HCT116 (cell line): Measurements from ENCODE around the gene CRYBG2.

ENCODE experiments used
- EZH2 ChIP-seq: fragments of 200-600 bp; sonication (generic); IDR thresholded peaks from 2 replicates; pipeline ENCODE4 v1.6.1; 2017; ENCODE audit warnings: antibody characterized with exemption, mixed run types
- FOSL1 ChIP-seq: IDR thresholded peaks from 2 replicates; pipeline ENCODE4 v1.6.1; 2012; ENCODE audit warnings: low read depth
- JUND ChIP-seq: IDR thresholded peaks from 2 replicates; pipeline ENCODE4 v1.6.1; 2012
- POLR2A ChIP-seq: IDR thresholded peaks from 2 replicates; pipeline ENCODE4 v1.7.0; 2011; ENCODE audit warnings: borderline replicate concordance; ENCODE audit not compliant: insufficient read depth, insufficient read length; ENCODE audit errors: extremely low read depth
- POLR2AphosphoS5 ChIP-seq: IDR thresholded peaks from 2 replicates; pipeline ENCODE4 v1.6.1; 2011; ENCODE audit warnings: mild to moderate bottlenecking, low read depth, low read length, moderate library complexity
- SRF ChIP-seq: IDR thresholded peaks from 2 replicates; pipeline ENCODE4 v1.6.1; 2012; ENCODE audit warnings: low read depth
- TF ChIP-seq, protein P1 (sequence below), 3 experiments: fragments of 200-600 bp in 1 of 3; sonication (generic) in 1 of 3; IDR thresholded peaks in 2 of 3; conservative IDR thresholded peaks in 1 of 3; 2 replicates each; pipeline ENCODE4 v1.5.1; 2012 to 2017; ENCODE audit warnings: low read depth in 2 of 3, low read length in 2 of 3, antibody characterized with exemption in 1 of 3, borderline replicate concordance in 1 of 3, control low read depth in 1 of 3, mild to moderate bottlenecking in 1 of 3, mixed read lengths in 1 of 3, mixed run types in 1 of 3, moderate library complexity in 1 of 3; ENCODE audit not compliant: insufficient read depth in 1 of 3
- TF ChIP-seq, protein P2 (sequence below): IDR thresholded peaks from 2 replicates; pipeline ENCODE4 v1.6.1; 2012; ENCODE audit warnings: low read depth
- TF ChIP-seq, protein P3 (sequence below): IDR thresholded peaks from 2 replicates; pipeline ENCODE4 v1.6.1; 2011; ENCODE audit warnings: mild to moderate bottlenecking, low read length, moderate library complexity; ENCODE audit not compliant: insufficient replicate concordance; ENCODE audit errors: extremely low read depth

DNA sequence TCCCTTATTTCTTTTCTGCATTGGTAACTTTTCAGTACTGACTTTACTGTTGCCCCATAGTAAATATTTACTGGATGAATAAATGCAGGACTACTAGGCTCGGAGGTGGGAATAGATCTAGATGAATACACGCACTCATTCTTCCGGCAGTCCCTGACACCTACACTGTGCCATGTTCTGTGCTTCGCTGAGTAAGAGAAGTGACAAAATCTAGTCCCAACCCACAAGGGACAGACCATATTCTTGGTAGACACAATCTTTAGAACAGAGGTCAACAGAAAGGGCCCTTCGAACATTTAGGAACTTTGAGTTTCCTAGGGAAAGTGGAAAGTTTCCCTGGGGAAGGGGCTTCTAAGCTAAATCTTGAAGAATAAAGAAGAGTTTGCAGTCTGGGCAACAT is 39.4 kb downstream of the CRYBG2 start:
- TF ChIP-seq, protein P1, sequence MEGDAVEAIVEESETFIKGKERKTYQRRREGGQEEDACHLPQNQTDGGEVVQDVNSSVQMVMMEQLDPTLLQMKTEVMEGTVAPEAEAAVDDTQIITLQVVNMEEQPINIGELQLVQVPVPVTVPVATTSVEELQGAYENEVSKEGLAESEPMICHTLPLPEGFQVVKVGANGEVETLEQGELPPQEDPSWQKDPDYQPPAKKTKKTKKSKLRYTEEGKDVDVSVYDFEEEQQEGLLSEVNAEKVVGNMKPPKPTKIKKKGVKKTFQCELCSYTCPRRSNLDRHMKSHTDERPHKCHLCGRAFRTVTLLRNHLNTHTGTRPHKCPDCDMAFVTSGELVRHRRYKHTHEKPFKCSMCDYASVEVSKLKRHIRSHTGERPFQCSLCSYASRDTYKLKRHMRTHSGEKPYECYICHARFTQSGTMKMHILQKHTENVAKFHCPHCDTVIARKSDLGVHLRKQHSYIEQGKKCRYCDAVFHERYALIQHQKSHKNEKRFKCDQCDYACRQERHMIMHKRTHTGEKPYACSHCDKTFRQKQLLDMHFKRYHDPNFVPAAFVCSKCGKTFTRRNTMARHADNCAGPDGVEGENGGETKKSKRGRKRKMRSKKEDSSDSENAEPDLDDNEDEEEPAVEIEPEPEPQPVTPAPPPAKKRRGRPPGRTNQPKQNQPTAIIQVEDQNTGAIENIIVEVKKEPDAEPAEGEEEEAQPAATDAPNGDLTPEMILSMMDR (IDR thresholded peaks at IDR 0.05 in 2 of 3, conservative IDR thresholded peaks at IDR 0.05 in 1 of 3; ENCODE audit: borderline replicate concordance in 1 of 3, insufficient read depth in 1 of 3, low read depth in 2 of 3, low read length in 2 of 3) = no peak
- TF ChIP-seq POLR2AphosphoS5 (no peak), EZH2 (no peak), FOSL1 (no peak), JUND (no peak), SRF (no peak), POLR2A (no peak)
- TF ChIP-seq, protein P2, sequence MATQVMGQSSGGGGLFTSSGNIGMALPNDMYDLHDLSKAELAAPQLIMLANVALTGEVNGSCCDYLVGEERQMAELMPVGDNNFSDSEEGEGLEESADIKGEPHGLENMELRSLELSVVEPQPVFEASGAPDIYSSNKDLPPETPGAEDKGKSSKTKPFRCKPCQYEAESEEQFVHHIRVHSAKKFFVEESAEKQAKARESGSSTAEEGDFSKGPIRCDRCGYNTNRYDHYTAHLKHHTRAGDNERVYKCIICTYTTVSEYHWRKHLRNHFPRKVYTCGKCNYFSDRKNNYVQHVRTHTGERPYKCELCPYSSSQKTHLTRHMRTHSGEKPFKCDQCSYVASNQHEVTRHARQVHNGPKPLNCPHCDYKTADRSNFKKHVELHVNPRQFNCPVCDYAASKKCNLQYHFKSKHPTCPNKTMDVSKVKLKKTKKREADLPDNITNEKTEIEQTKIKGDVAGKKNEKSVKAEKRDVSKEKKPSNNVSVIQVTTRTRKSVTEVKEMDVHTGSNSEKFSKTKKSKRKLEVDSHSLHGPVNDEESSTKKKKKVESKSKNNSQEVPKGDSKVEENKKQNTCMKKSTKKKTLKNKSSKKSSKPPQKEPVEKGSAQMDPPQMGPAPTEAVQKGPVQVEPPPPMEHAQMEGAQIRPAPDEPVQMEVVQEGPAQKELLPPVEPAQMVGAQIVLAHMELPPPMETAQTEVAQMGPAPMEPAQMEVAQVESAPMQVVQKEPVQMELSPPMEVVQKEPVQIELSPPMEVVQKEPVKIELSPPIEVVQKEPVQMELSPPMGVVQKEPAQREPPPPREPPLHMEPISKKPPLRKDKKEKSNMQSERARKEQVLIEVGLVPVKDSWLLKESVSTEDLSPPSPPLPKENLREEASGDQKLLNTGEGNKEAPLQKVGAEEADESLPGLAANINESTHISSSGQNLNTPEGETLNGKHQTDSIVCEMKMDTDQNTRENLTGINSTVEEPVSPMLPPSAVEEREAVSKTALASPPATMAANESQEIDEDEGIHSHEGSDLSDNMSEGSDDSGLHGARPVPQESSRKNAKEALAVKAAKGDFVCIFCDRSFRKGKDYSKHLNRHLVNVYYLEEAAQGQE = no peak
- TF ChIP-seq, protein P3, sequence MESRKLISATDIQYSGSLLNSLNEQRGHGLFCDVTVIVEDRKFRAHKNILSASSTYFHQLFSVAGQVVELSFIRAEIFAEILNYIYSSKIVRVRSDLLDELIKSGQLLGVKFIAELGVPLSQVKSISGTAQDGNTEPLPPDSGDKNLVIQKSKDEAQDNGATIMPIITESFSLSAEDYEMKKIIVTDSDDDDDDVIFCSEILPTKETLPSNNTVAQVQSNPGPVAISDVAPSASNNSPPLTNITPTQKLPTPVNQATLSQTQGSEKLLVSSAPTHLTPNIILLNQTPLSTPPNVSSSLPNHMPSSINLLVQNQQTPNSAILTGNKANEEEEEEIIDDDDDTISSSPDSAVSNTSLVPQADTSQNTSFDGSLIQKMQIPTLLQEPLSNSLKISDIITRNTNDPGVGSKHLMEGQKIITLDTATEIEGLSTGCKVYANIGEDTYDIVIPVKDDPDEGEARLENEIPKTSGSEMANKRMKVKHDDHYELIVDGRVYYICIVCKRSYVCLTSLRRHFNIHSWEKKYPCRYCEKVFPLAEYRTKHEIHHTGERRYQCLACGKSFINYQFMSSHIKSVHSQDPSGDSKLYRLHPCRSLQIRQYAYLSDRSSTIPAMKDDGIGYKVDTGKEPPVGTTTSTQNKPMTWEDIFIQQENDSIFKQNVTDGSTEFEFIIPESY = no peak
